ENCODE data around the gene SLC35B1.

Gene SLC35B1

DNA sequence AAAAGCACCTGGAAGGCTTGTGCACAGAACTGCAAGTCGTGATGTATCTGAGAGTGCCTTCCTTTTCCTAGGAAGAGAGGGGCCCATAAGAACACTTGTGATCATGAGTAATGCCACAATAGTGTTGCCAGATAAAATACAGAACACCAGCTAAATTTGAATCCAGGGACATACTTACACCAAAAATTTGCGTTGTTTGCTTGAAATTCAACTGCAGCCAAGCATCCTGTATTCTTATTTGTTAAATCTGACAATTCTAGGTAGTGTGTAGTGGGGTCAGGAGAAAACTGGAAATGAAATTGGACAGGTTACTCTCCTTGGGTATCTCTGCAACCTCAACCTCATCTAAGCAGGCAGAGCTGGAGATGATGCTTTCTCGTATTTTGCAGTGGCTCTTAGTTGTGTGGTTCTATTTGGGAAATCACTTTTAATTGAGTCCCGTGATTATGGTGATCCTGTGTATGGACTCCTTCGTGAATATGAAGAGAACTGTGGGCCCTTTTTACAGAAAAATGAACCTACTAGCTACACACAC, 12.0 kb downstream of the SLC35B1 start:
- no peak for TF ChIP-seq ZFX (IDR thresholded peaks at IDR 0.05)
- TF ChIP-seq, protein P1, sequence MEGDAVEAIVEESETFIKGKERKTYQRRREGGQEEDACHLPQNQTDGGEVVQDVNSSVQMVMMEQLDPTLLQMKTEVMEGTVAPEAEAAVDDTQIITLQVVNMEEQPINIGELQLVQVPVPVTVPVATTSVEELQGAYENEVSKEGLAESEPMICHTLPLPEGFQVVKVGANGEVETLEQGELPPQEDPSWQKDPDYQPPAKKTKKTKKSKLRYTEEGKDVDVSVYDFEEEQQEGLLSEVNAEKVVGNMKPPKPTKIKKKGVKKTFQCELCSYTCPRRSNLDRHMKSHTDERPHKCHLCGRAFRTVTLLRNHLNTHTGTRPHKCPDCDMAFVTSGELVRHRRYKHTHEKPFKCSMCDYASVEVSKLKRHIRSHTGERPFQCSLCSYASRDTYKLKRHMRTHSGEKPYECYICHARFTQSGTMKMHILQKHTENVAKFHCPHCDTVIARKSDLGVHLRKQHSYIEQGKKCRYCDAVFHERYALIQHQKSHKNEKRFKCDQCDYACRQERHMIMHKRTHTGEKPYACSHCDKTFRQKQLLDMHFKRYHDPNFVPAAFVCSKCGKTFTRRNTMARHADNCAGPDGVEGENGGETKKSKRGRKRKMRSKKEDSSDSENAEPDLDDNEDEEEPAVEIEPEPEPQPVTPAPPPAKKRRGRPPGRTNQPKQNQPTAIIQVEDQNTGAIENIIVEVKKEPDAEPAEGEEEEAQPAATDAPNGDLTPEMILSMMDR (conservative IDR thresholded peaks at IDR 0.05): peak; percentile 76
- H3K27ac ChIP-seq: no peak overlapping the region

DNA sequence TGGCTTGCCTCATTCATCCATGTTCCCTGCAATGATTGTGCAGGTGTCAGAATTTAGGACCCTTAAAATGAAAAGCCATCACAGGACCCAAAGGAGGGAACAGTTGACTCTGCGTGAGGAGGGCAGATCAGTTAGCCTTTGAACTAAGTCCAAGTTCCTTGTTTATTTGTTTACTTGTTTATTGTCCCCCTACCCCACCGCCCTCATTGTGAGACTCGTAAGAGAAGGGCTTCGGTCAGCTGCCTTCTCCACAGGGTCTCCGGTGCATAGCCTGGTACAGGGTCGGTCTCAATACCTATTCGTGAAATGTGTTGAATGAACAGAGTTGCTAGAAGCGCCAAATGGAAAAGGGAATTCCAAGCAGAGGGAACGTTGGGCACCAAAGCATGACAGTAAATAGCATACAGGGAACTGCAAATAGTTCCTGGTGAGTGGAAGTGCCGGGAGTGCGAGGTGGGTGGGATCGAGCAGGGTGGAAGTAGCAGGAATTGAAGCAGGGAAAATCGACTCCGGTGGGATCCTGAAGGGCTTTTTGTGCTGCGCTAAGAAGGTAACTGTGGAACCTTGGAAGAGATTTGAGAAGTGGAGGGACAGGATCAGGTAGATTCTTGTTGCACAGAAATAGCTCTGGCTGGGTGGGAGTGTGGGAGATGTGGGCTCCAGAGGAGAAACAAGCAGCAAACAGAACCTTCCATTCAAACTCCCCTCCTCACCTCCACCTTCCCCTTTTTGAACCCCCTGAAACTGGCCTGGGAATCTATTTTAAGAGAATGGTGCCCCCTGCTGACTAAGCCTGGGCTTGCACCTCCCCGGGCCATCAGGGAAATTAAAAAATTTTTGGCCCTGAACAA, 12.7 kb downstream of the SLC35B1 start:
- H3K27ac ChIP-seq: peak overlapping the region; percentile 10; the same call in 1 of the 2 replicates
- TF ChIP-seq, protein P1 (conservative IDR thresholded peaks at IDR 0.05): peak; percentile 94
- no peak for TF ChIP-seq ZFX (IDR thresholded peaks at IDR 0.05)

GRCh38 chr17:49692751-49693150, 15.0 kb downstream of the SLC35B1 start:
- H3K27ac ChIP-seq: no peak overlapping the region
- no peak for TF ChIP-seq ZFX (IDR thresholded peaks at IDR 0.05)
- TF ChIP-seq, protein P1 (conservative IDR thresholded peaks at IDR 0.05): no peak

- H3K27ac ChIP-seq: no peak overlapping the region
- TF ChIP-seq ZFX (IDR thresholded peaks at IDR 0.05): no peak
- TF ChIP-seq, protein P1 (conservative IDR thresholded peaks at IDR 0.05): no peak
Measured at GRCh38 chr17:49691677-49692191, 16.0 kb downstream of the SLC35B1 start.

DNA sequence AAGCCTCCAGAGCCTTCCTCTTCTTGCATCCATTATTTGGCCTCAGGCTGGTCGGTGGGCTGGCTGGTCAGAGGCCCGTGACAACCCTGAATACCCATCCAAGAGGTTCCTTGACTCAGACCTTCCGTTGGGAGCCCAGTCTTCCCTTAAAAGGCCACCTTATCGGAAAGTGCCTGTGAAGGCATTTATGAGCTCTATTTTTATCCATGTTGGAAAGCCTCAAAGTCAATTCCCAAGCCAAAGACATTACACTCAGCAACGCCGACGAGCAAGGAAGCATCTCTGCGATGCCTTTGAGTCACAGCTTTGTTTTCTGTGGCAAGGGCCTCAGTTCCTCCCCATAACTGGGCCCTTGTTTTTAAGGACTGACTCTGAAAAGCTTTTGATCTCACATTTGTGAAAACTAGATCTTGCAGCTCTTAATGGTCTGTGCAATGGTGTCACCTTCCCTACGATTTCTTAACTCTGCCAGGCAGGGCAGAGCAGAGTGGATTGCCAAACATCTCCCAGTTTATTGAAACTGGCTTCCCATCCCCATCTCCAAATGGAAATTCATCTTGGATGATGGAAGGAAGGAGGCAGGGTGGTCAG, 16.6 kb downstream of the SLC35B1 start:
- no peak for TF ChIP-seq ZFX (IDR thresholded peaks at IDR 0.05)
- TF ChIP-seq, protein P1 (conservative IDR thresholded peaks at IDR 0.05): no peak

DNA sequence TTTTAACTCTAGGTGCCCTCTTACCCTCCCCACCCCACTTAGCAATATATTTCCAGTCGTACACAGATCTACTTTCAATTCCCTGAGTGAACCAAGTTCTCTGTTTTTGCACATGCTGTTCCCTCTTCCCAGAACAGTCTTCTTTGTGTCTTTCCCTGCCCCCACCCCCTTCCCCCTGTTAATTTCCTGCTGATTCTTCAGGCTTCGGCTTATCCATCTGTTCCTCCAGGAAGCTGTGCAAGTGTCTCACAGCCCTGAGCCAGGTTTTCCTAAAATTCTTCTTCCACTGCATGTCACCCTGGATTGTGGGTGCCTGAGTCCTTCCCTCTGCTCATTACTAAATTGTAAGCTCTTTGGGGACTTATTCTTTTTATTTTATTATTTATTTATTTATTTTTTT, 17.5 kb downstream of the SLC35B1 start:
- H3K27ac ChIP-seq: no peak overlapping the region
- TF ChIP-seq, protein P1 (conservative IDR thresholded peaks at IDR 0.05): no peak
- TF ChIP-seq ZFX (IDR thresholded peaks at IDR 0.05): no peak

More for the DNA sequence above, 16.6 kb downstream of the SLC35B1 start:
- H3K27ac ChIP-seq: no peak overlapping the region

DNA sequence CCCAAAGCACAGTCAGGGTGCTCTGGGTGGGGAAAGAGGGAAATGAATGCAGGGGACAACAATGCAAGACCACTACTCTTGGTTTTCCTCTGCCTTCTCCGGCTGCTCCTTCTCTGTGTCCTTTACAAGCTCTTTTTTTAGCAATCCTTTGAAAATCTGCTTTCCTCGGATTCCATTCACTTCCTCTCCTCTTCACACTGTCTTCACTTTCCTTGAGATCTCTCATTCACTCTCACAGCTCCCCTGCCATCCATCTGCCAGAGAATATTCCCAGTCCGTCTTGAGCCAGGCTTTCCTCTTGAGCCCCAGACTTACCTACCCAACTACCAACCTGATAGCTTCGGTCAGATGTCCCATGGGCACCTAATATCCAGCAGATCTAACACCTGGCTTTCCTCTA, 18.9 kb downstream of the SLC35B1 start:
- no peak overlapping the region for H3K27ac ChIP-seq
- TF ChIP-seq, protein P1 (conservative IDR thresholded peaks at IDR 0.05): no peak
- no peak for TF ChIP-seq ZFX (IDR thresholded peaks at IDR 0.05)

All from C4-2B (cell line).